HEK293 (cell line): Measurements from ENCODE around the gene CHD8.

Experiments
- CTCF ChIP-seq: fragments of 450-650 bp; formaldehyde crosslinking; IDR thresholded peaks from 2 replicates; pipeline ENCODE4 v1.5.1; 2016; ENCODE audit warnings: missing biosample characterization, missing genetic modification characterization
- HOXA7 ChIP-seq: sonication (generic); formaldehyde crosslinking; IDR thresholded peaks from 2 replicates; pipeline ENCODE4 v1.8.1; 2022; ENCODE audit warnings: missing genetic modification reagents, borderline replicate concordance
- PBX3 ChIP-seq: sonication (generic); formaldehyde crosslinking; IDR thresholded peaks from 2 replicates; pipeline ENCODE4 v1.8.1; 2022; ENCODE audit warnings: mild to moderate bottlenecking, moderate library complexity, missing genetic modification reagents
- ZBTB10 ChIP-seq: fragments of 450-650 bp; formaldehyde crosslinking; IDR thresholded peaks from 2 replicates; pipeline ENCODE4 v1.5.1; 2016; ENCODE audit warnings: missing biosample characterization, missing genetic modification characterization
- ZNF140 ChIP-seq: fragments of 450-650 bp; formaldehyde crosslinking; IDR thresholded peaks from 2 replicates; pipeline ENCODE4 v1.5.1; 2016; ENCODE audit warnings: missing biosample characterization, missing genetic modification characterization
- ZNF274 ChIP-seq, 2 experiments: fragments of 200-500 bp in 1 of 2; fragments of 450-650 bp in 1 of 2; sonication (Bioruptor generic) in 1 of 2; formaldehyde crosslinking in 1 of 2; IDR thresholded peaks; 2 replicates each; pipeline versions ENCODE4 v1.5.1 to v1.6.1; 2014 to 2016; ENCODE audit warnings: borderline replicate concordance in 1 of 2, inconsistent platforms in 1 of 2, low read length in 1 of 2, missing biosample characterization in 1 of 2, missing genetic modification characterization in 1 of 2
- ZNF548 ChIP-seq: fragments of 450-650 bp; formaldehyde crosslinking; IDR thresholded peaks from 2 replicates; pipeline ENCODE4 v1.5.1; 2016; ENCODE audit warnings: missing biosample characterization, missing genetic modification characterization
- ZNF571 ChIP-seq: fragments of 450-650 bp; formaldehyde crosslinking; IDR thresholded peaks from 2 replicates; pipeline ENCODE4 v1.5.0; 2017; ENCODE audit warnings: missing biosample characterization, missing genetic modification characterization

GRCh38 chr14:21373980-21374379, 81.9 kb downstream of the CHD8 start:
- no peak for TF ChIP-seq ZNF140 (tag by site-specific recombination)
- no peak for TF ChIP-seq ZNF274 (IDR thresholded peaks at IDR 0.05; ENCODE audit: low read length)
- TF ChIP-seq ZNF274 (tag by site-specific recombination; IDR thresholded peaks at IDR 0.05; ENCODE audit: borderline replicate concordance) = no peak
- no peak for TF ChIP-seq PBX3 (CRISPR knock-in tag)
- TF ChIP-seq ZNF571 (tag by site-specific recombination) = no peak
- TF ChIP-seq CTCF (tag by site-specific recombination) = no peak
- no peak for TF ChIP-seq ZNF548 (tag by site-specific recombination)
- TF ChIP-seq ZBTB10 (tag by site-specific recombination) = no peak
- no peak for TF ChIP-seq HOXA7 (CRISPR knock-in tag)
